ENCODE data around the gene KRT28.

KRT28 gene

DNA sequence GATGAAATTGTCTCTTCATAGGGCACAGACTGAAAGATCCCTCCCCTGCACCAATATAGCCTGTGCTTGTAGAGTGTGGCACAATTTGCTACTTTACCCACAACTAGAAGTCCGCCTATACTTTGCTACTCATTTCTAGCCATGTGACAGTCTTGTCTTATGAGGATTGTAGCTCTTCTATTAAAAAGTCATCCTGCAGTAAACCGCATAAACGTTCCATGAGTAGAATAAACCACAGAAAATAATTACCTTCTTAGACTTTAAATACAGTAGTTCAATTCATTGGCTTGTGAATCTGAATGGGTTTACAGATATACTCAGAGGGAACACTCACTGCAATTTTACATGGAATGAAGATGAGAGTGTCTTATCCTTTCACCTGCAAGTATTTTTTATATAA lies 21.8 kb downstream of the KRT28 start:
- H3K27me3 ChIP-seq (replicated peaks) = peaks cover 11% of the 10 kb centered on the region
- H3K4me3 ChIP-seq (ENCODE audit: low read depth, low read length) = no peak overlapping the region
- DNase-seq = no peak
- no peak overlapping the region for H3K27ac ChIP-seq
- in situ Hi-C loops (cut with HindIII; ENCODE audit: low pct_ligation_motif_present, low sequenced_read_pairs) = no loop called here
- no peaks in the 10 kb centered on the region for H3K36me3 ChIP-seq (replicated peaks)
- TF ChIP-seq CTCF (IDR thresholded peaks at IDR 0.05; ENCODE audit: low read depth, low read length, missing control alignments) = no peak

GRCh38 chr17:40777459-40777858 lies 22.3 kb downstream of the KRT28 start:
- no peak for DNase-seq
- Histone ChIP-seq H3K27me3 (replicated peaks) (peaks cover 13% of the 10 kb centered on the region), H3K27ac (no peak overlapping the region), H3K4me3 (ENCODE audit: low read depth, low read length) (no peak overlapping the region), H3K36me3 (replicated peaks) (no peaks in the 10 kb centered on the region)
- no peak for TF ChIP-seq CTCF (IDR thresholded peaks at IDR 0.05; ENCODE audit: low read depth, low read length, missing control alignments)
- in situ Hi-C loops (cut with HindIII; ENCODE audit: low pct_ligation_motif_present, low sequenced_read_pairs) = no loop called here

DNA sequence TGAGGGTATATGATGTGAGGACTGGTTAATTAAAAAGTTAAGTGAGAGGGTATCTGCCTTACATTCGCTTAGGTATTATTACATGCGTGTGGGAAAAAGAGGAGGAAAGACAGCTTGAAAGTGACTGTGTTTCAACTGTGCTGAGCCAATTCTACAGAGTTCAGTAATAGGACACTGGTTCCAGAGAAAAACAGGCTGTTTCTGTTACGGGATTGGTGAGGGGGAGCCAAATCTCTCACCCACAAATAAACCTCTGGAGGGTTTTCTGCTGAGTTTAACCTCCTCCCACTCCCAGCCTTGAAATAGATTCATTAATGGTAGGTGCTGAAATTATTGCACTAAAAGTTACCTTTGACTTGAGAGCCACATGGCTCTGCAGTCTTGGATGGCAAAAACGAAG lies 23.8 kb downstream of the KRT28 start:
- peaks cover 13% of the 10 kb centered on the region for H3K27me3 ChIP-seq (replicated peaks)
- in situ Hi-C loops (cut with HindIII; ENCODE audit: low pct_ligation_motif_present, low sequenced_read_pairs) = no loop called here
- H3K4me3 ChIP-seq (ENCODE audit: low read depth, low read length) = no peak overlapping the region
- H3K27ac ChIP-seq = no peak overlapping the region
- DNase-seq = no peak
- no peaks in the 10 kb centered on the region for H3K36me3 ChIP-seq (replicated peaks)
- TF ChIP-seq CTCF (IDR thresholded peaks at IDR 0.05; ENCODE audit: low read depth, low read length, missing control alignments) = no peak

GRCh38 chr17:40772101-40772500 lies 27.7 kb downstream of the KRT28 start, which contains the start of gene KRT26:
KRT26 (minus strand) TSS chr17:40772201; CDS start chr17:40772113, 88 bp downstream.
- Histone ChIP-seq H3K27me3 (replicated peaks) (peaks cover 6% of the 10 kb centered on the region), H3K36me3 (replicated peaks) (no peaks in the 10 kb centered on the region), H3K27ac (no peak within 1 kb of the TSS), H3K4me3 (ENCODE audit: low read depth, low read length) (no peak within 1 kb of the TSS)
- DNase-seq = no peak
- TF ChIP-seq CTCF (IDR thresholded peaks at IDR 0.05; ENCODE audit: low read depth, low read length, missing control alignments) = no peak
- in situ Hi-C loops (cut with HindIII; ENCODE audit: low pct_ligation_motif_present, low sequenced_read_pairs) = no loop called here

- no peak for TF ChIP-seq CTCF (IDR thresholded peaks at IDR 0.05; ENCODE audit: low read depth, low read length, missing control alignments)
- Histone ChIP-seq H3K4me3 (ENCODE audit: low read depth, low read length) (no peak overlapping the region), H3K27me3 (replicated peaks) (no peaks in the 10 kb centered on the region), H3K36me3 (replicated peaks) (no peaks in the 10 kb centered on the region), H3K27ac (no peak overlapping the region)
- in situ Hi-C loops (cut with HindIII; ENCODE audit: low pct_ligation_motif_present, low sequenced_read_pairs) = no loop called here
- no peak for DNase-seq
Observed at GRCh38 chr17:40765657-40766056, 34.1 kb downstream of the KRT28 start.

DNA sequence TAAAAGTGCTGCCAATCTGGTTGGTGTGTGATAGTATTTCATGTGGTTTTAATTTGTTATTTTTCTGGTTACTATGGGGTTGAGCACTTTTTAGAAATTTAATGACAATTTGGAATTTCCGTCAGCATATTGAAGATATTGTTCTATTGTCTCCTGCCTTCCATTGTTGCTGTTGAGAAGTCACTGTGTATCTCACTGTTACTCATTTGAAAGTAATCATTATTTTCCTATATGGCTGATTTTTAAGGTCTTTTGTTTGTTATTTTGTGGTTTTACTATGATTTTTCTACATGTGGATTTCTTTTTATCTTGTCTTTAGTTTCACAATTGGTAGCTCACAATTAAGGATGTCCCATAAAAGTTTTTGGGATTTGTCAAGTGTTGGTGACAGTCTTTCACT lies 36.0 kb downstream of the KRT28 start:
- no peak for DNase-seq
- no peak overlapping the region for H3K27ac ChIP-seq
- no peak overlapping the region for H3K4me3 ChIP-seq (ENCODE audit: low read depth, low read length)
- no peaks in the 10 kb centered on the region for H3K27me3 ChIP-seq (replicated peaks)
- no peak for TF ChIP-seq CTCF (IDR thresholded peaks at IDR 0.05; ENCODE audit: low read depth, low read length, missing control alignments)
- in situ Hi-C loops (cut with HindIII; ENCODE audit: low pct_ligation_motif_present, low sequenced_read_pairs) = no loop called here
- H3K36me3 ChIP-seq (replicated peaks) = no peaks in the 10 kb centered on the region
